HL-60 (cell line): ENCODE data around the gene CCL26.
A peak's percentile ranks its signal among the peaks of the same experiment; 100 is the strongest.
"Not testable (repeated sequence)": the region's sequence is repeated elsewhere in the genome, so short reads cannot be mapped to it uniquely, and the experiment has no call there.

Source experiments
- DNase-seq, 2 experiments: peaks; one replicate each; pipeline ENCODE4 v3.0.0-alpha.2; 2010 to 2020; ENCODE audit warnings: low read depth in 1 of 2, low spot score in 1 of 2
- H3K27ac ChIP-seq: fragments of 250-450 bp; sonication (Bioruptor Pico); replicated peaks from 2 replicates; pipeline ENCODE4 v1.5.1; 2020; ENCODE audit warnings: mild to moderate bottlenecking, moderate library complexity
- H3K27me3 ChIP-seq: fragments of 250-450 bp; sonication (Bioruptor Pico); 2 replicates; pipeline ENCODE4 v1.5.1; 2021; ENCODE audit warnings: mild to moderate bottlenecking, moderate library complexity; ENCODE audit not compliant: insufficient read depth, poor library complexity, severe bottlenecking
- H3K4me3 ChIP-seq: replicated peaks from 2 replicates; pipeline ENCODE4 v1.5.1; 2011; ENCODE audit warnings: mild to moderate bottlenecking, control low read depth, low read length; ENCODE audit not compliant: insufficient read depth
- CTCF ChIP-seq: IDR thresholded peaks from one replicate; pipeline ENCODE4 v1.5.1; 2011; ENCODE audit warnings: low read length, control low read depth, inconsistent platforms; ENCODE audit not compliant: insufficient read depth
- GABPA ChIP-seq: IDR thresholded peaks from 2 replicates; pipeline ENCODE4 v1.6.1; 2012; ENCODE audit warnings: low read depth
- POLR2AphosphoS5 ChIP-seq: IDR thresholded peaks from 2 replicates; pipeline ENCODE4 v1.6.1; 2012; ENCODE audit warnings: low read depth
- REST ChIP-seq: IDR thresholded peaks from 2 replicates; pipeline ENCODE4 v1.6.1; 2012; ENCODE audit warnings: low read depth; ENCODE audit not compliant: insufficient replicate concordance
- SPI1 ChIP-seq: IDR thresholded peaks from 2 replicates; pipeline ENCODE4 v1.6.1; 2012; ENCODE audit warnings: low read depth, mild to moderate bottlenecking, borderline replicate concordance

CCL26 gene

DNA sequence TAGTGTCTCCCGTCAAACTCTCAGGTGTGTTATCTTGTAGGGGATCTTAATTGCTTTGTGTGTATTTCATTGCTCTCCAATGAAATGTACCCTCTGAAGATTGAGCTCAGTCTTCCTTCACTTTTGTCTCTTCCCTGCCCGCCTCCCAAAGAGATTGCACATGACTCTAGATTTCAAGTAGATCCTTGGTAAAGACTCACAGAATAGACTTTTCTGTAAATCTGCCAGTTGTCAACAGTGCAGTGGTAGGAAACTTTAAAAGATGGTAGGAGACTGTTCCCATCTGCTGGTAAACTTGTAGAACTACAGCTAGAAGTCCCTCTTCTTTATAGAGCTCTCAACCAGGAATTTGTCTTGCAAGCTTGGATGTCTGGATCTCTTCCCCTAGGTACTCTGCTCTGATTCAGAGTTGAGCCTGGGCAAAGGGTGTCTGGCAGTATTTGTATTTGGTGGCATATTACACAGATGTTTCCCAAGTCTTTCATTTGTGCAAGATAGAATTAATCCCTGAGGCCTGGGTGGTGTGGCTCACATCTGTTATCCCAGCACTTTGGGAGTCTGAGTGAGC, 9.6 kb downstream of the CCL26 start:
- Histone ChIP-seq H3K27ac (no peak overlapping the region), H3K4me3 (no peak overlapping the region), H3K27me3 (no peaks in the 10 kb centered on the region)
- peak in 1 of 2 experiments; percentile 35 for DNase-seq
- TF ChIP-seq REST: no peak
- peak; percentile 49 for TF ChIP-seq CTCF

DNA sequence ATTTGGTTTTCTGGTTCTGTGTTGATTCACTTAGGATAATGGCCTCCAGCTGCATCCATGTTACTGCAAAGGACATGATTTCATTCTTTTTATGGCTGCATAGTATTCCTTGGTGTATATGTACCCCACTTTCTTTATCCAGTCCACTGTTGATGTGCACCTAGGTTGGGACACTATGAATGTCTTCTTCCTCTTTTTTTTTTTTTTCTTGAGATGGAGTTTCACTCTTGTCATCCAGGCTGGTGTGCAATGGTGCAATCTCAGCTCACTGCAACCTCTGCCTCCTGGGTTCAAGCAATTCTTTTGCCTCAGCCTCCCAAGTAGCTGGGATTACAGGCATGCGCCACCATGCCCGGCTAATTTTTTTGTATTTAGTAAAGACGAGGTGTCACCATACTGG, 10.2 kb downstream of the CCL26 start:
- not testable (repeated sequence) for H3K27ac ChIP-seq, H3K4me3 ChIP-seq, H3K27me3 ChIP-seq
- DNase-seq: peak in 1 of 2 experiments; percentile 34

DNA sequence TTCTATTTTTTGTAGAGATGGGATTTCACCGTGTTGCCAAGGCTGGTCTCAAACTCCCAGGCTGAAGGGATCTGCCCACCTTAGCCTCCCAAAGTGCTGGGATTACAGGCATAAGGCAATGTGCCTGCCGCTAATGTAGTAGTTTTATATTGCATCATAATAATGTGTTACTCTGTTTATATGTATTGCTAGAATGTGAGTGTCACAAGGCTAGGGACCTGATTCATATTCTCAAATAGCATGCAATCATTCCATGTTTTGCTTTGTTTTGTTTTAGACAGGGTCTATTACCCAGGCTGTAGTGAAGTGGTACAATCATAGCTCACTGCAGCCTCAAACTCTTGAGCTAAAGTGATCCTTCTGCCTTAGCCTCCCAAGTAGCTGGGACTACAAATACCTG, 13.5 kb downstream of the CCL26 start:
- H3K27me3 ChIP-seq: no peaks in the 10 kb centered on the region
- no peak overlapping the region for H3K27ac ChIP-seq
- H3K4me3 ChIP-seq: no peak overlapping the region
- TF ChIP-seq REST: no peak
- no peak for TF ChIP-seq GABPA
- TF ChIP-seq POLR2AphosphoS5: no peak
- TF ChIP-seq CTCF: no peak
- DNase-seq: no peak

- Histone ChIP-seq H3K4me3 (no peak overlapping the region), H3K27ac (no peak overlapping the region), H3K27me3 (no peaks in the 10 kb centered on the region)
- no peak for DNase-seq
- TF ChIP-seq GABPA: no peak
- TF ChIP-seq POLR2AphosphoS5: no peak
- no peak for TF ChIP-seq SPI1
- no peak for TF ChIP-seq REST
- TF ChIP-seq CTCF: no peak
These were observed 14.2 kb downstream of the CCL26 start for GRCh38 chr7:75757860-75758259.
